HG03159 (cell line): ENCODE data around the gene ZNF668.

Experiments
- ATAC-seq: cut with Tn5 transposase; IDR thresholded peaks from one replicate; pipeline ENCODE4 v1.9.1; 2021; ENCODE audit warnings: mild to moderate bottlenecking, moderate library complexity; ENCODE audit not compliant: unreplicated experiment

Gene ZNF668

GRCh38 chr16:31073970-31074813 is at the start of gene ZNF668, which contains the start of gene ZNF646:
Gene ZNF668 (minus strand): TSS chr16:31074240. CDS start chr16:31064459, 9,781 bp downstream.
Gene ZNF646 (plus strand): TSS chr16:31074422. CDS start chr16:31076325, 1,903 bp downstream.
- peak; percentile 78 for ATAC-seq

DNA sequence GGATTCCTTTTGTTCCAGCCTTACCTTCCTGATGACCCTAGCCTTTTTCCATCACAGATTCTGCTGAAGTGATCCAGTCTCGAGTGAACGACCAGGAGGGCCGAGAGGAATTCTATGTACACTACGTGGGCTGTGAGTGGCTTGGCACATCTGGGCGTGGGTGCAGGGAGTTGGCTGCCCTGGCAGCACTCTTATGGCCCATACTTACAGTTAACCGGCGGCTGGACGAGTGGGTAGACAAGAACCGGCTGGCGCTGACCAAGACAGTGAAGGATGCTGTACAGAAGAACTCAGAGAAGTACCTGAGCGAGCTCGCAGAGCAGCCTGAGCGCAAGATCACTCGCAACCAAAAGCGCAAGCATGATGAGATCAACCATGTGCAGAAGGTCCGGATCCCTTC is 46.1 kb upstream of the ZNF668 start:
- ATAC-seq, result no peak

GRCh38 chr16:31118223-31119155 is 44.4 kb upstream of the ZNF668 start:
- no peak for ATAC-seq

GRCh38 chr16:31117384-31118222 is 43.6 kb upstream of the ZNF668 start, which contains the start of gene KAT8:
Gene KAT8 (plus strand): TSS chr16:31117664. CDS start chr16:31117682, 18 bp downstream.
- peak; percentile 85 for ATAC-seq

DNA sequence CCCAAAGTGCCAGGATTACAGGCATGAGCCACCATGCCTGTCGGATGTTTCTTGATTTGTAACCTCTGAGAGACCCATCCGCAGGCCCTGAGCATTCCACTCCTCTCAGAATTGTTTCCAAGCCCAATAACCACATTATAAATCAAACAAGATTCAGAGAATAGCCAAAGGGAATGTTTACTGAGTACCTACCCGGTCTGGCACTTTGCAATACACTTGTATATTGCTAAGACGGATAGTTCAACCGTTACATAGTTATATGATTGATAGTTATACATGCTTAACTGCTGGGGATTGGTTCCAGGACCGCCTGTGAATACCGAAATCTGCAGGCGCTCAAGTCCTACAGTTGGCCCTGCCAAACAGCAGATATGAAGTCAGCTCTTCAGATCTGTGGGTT is 40.4 kb upstream of the ZNF668 start:
- no peak for ATAC-seq

DNA sequence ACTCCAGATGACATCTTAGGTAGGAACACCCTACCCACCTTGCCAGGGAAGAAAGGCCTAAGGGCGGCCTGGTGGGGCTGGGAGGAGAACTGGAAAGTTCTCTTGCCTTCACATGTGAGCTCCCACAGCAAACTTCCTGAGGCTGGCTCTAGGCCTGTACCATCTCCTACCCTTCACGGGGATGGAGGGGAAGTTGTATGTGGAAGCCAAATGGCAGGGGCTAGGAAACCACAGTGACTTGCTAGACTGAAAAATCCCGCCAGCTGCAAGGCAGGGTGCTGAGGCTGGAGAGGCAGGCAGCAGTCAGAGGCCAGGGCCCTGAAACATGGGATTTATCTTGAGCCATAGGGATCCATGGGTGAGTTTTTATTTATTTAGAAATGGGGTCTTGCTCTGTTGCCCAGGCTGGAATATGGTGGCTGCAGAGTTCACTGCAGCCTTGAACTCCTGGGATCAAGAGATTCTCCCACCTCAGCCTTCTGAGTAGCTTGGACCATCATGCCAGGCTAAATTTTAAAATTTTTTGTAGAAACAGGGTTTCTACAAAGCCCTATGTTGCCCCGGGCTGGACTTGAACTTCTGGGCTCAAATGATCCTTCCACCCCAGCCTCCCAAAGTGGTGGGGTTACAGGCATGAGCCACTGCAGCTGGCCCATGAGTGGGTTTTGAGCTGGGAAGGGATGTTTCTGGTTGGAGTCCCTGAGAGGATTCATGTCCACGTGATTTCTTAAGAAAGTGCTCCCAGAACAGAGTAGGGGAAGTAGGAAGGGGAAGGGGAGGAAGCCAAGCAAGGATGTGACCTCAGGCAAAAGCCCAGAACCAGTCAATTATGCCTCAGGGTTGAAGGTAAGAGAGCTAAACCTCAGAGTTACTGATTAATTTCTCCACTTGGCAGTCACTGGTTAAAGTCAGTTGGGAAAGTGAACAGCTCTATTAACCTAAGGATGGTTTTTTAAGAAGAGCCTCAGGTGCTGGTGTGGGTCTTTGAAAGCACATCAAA is 39.4 kb upstream of the ZNF668 start:
- ATAC-seq, result no peak

DNA sequence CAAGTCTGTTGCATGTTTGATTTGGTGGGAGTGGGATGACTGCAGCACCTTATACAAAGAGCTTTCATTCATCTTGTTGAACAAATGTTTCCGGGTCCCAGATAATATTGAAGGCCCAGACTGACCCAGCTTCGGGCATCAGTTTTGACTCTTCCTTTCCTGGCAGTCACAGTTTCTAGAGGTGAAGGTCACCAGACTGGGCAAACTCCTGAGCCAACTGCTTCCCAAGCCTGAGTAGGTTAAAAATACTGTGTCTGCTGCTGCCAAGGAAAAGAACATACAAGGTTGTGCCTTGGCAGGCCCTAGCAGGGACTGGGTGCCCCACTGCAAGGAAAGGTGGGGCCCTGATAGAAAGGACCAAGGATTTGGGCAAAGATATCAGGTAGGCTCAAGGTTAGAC is 38.7 kb upstream of the ZNF668 start:
- ATAC-seq, result no peak

DNA sequence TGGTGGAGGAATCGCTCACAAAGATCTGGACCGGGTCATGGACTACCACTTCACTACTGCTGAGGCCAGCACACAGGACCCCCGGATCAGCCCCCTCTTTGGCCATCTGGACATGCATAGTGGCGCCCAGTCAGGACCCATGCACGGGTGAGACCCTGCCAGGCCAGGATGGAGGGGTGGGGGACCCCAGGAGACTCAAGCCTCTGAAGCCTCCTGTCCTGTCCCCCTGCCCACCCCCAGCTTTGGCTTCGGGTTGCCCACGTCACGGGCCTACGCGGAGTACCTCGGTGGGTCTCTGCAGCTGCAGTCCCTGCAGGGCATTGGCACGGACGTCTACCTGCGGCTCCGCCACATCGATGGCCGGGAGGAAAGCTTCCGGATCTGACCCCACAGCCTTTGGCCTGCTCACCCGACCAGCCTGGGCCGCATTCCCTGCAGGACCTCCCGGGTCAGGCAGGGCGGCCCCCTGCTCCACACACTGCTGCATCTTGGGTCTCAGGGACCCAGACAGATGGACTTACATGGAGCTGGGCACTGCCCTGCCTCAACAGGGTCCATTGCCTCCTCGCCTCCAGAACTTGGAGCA is 37.9 kb upstream of the ZNF668 start:
- ATAC-seq, result no peak

DNA sequence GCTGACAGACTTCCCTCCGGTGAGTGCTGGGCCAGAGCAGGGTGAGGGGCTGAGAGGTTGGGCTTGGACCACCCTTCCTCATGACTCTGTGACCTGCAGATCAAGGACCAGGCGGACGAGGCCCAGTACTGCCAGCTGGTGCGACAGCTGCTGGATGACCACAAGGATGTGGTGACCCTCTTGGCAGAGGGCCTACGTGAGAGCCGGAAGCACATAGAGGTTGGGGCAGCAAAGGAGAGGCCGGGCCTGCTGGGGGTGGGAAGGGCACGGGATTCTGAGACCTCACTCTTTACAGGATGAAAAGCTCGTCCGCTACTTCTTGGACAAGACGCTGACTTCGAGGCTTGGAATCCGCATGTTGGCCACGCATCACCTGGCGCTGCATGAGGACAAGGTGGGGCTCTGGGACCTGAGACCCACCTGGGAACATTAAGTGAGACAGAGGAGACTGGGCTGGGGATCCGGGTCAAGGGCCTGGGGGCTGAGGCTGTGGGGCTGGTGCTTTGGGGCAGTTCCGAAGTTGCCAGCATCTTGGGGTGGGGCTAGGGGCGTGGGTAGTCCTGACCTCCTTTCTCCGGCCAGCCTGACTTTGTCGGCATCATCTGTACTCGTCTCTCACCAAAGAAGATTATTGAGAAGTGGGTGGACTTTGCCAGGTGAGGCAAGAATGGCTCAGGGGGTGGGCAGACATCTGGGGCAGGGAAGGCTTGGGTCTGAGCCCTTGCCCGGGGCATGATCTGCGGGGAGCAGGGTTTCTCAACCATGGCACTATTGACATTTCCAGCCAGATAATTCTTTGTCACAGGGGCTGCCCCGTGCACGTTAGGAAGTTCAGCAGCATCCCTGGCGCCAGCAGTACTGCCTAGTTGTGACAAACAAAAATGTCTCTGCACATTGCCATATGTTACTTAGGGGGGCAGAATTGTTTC is 36.3 kb upstream of the ZNF668 start:
- no peak for ATAC-seq

- ATAC-seq, result no peak
Observed at GRCh38 chr16:31109622-31110021, 35.6 kb upstream of the ZNF668 start.

DNA sequence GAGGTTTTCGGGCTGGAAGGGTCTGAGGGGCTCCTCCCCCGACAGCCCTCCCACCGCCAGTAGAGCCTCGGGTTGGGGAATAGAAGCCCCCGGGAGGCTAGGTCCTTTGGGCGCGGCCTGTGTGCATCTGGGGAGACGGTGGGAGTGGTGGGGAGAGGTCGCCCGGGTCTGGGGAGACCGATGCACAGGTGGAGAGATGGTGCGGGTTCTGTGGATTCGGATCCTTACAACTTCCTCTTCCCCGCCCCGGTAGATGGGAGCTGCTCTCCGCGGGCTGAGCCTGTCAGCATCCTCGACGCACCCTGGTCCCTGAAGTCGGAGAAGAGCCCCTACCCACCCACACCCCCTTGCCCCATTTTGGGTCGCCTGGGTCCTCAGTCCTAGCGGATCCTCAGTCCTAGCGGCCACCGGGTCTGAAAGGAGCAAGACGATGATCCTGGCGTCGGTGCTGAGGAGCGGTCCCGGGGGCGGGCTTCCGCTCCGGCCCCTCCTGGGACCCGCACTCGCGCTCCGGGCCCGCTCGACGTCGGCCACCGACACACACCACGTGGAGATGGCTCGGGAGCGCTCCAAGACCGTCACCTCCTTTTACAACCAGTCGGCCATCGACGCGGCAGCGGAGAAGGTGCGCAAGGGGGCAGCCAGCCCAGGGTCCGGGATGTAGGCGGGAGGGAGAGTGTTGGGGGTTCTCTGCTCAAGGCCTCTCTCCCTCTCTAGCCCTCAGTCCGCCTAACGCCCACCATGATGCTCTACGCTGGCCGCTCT is 34.9 kb upstream of the ZNF668 start:
- no peak for ATAC-seq

DNA sequence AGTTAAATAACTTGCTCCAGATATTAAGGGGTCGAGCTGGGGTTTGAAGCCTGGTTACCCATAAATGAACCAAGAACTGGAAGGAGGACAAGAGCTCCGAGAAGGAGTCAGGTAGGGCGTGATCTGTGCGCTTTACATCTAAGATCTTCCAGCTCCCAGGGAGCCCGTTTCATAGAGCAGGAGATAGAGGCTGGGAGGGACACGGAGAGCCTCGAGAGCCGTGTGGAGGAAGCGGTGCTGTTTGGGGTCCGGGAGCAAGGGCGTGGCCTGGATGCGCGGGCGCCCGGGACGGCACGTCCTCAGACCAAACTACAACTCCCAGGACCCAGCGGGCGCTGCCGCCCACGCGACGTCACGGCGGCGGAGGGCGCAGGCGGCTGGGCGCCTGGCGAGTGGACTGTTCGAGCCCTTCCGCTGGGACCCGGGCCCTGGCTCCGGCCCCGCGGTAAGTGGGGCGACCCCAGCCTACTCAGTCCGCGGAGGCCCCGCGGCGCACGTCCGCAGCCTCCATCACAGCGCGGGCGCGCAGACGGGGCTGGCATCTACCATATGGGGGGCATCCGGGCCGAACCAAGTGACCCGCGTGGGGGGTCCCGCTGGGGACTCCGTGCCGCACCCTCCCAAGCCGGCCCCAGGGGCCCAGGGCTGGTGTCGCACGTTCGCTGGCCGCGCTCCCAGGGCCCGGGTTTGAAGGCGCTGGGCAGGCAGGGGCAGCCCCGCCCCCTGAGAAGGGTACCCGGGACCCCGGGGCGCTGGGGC is 34.2 kb upstream of the ZNF668 start, which contains the start of gene BCKDK:
TSS of gene BCKDK (plus strand) at position 352 of the 759 bp plus-strand sequence. CDS start 838 bp downstream, outside the sequence.
- ATAC-seq, result peak; percentile 66

DNA sequence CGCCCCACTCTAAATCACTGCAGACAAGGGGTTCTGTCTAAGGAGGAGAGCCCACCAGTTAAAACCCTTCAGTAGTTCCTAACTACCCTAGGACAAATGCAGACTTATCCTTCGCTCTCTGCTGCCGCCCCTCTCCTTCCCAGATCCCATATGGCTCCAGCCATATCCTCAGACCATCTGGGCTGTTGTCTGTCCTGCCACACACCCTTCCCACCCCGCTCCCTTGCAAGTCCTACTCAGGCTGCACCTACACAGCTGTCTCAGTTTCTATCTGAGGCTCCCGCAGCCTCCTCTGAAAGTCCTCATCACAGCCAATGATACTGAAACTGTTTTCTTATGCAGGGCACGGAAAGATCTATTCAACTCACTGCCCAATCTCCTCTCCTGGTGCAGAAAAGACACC is 33.4 kb upstream of the ZNF668 start:
- ATAC-seq, result peak; percentile 43

DNA sequence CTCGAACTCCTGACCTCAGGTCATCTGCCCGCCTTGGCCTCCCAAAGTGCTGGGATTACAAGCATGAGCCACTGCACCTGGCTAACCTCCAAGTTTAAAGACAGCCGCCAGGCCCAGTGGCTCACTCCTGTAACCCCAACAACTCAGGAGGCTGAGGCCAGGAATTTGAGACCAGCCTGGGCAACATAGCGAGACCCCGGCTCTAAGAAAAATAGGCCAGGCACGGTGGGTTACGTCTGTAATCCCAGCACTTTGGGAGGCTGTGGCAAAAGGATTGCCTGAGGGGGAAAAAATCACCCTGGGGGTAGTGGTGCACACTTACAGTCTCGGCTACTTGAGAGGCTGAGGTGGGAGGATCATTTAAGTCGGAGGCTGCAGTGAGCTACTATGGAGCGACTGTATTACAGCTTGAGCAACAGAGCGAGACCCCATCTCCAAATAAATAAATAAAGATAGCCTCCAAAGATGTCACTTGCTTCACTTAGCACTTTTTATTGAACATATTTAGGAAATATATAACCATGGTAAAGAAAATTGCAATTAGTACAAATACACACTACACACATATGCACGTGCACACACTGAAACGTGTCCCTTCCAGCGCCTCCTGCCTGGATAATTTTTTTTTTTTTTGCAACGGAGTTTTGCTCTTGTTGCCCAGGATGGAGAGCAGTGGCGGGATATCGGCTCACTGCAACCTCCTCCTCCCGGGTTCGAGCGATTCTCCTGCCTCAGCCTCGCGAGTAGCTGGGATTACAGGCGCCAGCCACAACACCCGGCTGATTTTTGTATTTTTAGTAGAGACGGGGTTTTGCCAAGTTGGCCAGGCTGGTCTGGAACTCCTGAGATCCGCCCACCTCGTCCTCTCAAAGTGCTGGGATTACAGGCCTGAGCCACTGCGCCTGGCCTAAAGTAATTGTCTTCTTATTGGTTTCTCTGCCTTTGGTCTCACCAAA is 32.7 kb upstream of the ZNF668 start:
- no peak for ATAC-seq

DNA sequence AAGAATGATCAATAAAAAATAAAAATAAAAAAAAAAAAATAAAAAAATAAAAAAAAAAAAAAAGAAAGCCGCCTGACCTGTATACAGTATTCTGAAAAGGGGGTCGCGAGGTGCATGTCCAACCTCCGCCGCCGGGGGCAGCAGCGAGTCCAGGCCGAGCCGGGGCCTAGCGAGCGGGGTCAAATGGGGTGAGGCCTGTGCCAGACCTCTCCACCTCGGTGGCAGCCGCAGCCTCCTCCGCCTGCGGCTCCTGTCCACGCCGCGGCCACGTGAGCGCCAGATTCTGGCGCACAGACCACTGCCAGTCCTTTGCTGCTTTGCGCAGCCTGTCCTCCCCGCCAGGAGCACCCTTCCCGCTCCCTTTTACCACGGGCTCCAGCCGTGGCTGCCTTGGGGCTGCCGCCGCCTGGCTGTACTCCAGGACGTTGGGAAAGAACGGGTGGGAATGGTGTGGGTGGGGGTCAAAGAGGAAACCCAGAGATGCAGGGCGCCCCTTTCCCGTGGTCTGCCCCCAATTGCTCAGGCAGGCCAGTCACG is 31.7 kb upstream of the ZNF668 start:
- peak; percentile 61 for ATAC-seq
